DMS79 (cell line): Measurements from ENCODE around the gene PYGB.

Source experiments
- DNase-seq: peaks from one replicate; lab custom pipeline; 2025; lab: John Stamatoyannopoulos, UW

Gene PYGB

DNA sequence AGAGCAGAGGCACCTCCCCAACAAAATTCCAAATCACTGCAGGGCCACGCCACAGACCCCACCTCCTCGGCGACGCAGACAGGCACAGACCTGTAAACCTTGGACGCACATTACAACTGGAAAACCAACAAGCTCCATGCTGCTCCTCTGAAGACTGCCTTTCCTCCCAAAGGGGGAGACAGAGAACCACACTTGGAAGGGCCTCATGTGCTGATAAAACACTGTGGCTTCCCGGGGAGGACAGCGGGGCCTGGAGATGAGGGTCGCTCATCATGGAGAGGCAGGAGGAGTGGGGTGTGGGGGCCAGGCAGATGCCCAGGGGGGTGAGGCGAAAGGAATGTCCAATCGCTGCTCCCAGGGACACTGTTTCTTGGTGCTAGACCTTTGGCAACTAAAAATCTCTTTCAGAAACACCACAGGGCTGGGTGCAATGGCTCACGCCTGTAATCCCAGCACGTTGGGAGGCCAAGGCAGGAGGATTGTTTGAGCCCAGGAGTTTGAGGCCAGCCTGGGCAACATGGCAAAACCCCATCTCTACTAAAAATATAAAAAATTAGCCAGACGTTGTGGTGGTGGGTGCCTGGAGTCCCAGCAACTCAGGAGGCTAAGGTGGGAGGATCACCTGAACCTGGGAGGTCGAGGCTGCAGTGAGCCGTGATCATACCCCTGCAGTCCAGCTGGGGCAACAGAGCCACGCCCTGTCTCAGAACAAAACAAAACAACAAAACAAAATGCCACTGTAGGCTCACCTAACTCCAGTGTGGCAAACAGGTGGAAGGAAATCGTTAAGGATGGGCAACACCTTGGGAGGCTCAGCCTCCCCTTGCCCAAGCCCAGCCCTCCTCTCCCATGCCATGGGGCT lies 88.9 kb downstream of the PYGB start:
- no peak for DNase-seq

DNA sequence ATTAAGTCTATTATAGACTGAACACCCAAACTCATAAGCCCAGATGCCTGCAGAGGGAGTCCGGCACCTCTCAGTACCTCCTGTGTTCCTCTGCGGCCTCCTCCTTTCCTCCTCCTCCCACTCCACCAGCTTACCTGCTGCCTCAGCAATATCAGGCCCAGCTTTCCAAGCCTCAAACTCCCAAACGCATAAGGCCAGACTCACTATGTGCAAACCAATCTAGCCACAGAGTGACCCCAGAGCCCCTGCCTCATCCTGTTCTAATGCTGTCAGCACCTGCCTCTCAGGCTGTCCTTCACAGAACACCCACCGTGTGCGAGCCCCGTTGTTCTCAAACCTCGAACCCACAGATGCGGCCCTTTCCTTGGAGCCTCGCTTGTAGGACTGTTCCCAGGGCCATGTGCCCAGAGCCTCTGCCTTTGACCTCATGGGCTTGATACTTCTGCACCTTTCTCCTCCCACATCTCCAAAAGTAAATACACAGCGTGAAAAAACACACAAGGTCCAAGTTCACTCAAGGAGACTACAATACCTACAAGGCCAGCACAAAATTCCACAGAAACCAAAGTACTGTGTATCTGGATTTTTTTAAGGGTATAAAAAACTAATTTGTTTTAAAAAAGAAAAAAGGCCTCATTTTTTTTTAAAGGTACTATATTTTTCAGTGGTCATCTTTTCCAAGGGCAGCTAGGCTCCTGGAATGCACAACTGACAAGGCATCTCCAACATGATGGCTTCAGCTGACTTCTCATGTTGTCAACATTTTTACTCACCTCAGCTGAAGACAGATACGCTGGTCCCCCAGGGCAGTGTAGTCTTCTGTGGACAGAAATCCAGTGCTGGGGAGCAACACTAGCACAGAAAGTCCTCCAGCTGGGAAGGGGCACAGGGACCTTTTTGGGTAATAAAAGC lies 90.5 kb downstream of the PYGB start:
- no peak for DNase-seq

DNA sequence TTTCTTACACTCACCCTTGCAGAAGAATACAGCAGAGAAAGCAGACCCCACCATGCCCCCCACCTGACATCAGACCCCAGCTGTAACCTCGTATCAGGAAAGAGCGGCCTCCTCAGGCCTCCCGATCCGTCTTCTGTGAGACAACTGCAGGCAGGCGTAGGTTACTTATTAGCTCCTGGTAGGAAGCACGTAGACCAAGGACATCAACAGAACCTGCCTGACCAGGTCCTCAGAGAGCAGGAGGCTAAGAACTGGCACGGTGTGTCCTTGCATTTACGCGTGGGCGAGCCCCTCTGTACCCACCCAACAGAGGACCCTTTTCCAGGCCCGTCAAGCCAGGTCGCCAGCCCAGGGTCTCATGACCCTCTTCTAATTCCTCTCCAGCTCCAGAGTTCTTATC lies 91.7 kb downstream of the PYGB start:
- no peak for DNase-seq

GRCh38 chr20:25340380-25340779 lies 92.5 kb downstream of the PYGB start:
- no peak for DNase-seq

DNA sequence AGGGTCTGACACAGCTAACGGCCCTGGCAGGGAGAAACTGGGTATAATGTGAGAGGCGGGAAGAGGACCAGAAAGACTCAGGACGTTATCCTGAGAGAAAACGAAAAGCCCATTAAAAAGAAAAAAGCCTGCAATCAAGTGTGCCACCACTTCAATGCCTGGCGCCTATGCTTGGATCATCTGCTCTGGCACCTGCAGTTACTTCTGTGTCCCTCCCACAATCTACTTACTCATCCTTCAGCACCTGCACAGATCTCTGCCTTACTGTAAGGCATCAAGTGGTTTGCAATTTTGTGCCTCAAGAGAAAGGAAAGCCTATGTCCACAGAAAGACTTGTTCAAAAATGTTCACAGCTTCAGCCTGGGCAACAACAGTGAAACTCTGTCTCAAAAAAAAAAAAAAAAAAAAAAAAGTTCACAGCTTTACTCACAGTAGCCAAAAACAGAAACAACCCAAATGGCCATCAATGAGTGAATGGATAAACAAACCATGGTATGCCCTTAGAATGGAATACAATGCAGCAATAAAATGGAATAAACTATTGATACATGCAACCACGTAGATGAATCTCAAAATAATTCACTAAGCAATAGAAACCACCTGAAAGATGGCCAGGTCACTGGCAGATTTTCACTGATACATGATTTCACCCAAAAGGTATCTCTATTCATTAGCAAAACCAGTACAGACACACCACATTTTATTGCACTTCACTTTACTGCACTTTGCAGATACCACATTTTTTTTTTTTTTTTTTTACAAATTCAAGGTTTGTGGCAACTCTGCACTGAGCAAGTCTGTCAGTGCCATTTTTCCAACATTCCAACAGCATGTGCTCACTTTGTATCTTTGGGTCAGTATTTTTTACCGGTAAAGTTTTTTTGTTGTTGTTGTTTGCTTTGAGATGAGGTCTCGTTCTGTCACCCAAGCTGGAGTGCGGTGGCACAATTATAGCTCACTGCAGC lies 94.1 kb downstream of the PYGB start:
- DNase-seq: peak; percentile 49

GRCh38 chr20:25344634-25345033 lies 96.7 kb downstream of the PYGB start:
- DNase-seq: no peak

- DNase-seq: no peak
Measured at GRCh38 chr20:25345721-25346120, 97.8 kb downstream of the PYGB start.

DNA sequence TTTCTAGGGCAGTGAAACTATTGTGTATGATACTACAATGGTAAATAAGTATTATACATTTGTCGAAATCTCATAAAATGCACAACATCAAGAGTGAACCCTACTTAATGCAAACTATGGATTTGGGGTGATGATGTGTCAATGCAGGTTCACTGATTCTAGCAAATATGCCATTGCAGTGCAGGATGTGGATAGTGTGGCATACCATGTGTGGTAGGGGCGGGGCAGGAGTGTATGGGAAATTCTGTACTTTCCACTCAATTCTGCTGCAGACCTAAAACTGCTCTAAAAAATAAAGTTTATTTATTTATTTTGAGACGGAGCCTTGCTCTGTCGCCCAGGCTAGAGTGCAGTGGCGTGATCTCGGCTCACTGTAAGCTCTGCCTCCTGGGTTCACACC lies 98.5 kb downstream of the PYGB start:
- DNase-seq: no peak
